ENCODE measurements around the gene RANBP3L. TPM values are rescaled to one million over a fixed set of nuclear protein-coding genes. Genes with fewer than 3 reads are reported as not detected.

RANBP3L gene
- polyA plus RNA-seq, 1 donor from 2014 or later: 2.5 TPM

DNA sequence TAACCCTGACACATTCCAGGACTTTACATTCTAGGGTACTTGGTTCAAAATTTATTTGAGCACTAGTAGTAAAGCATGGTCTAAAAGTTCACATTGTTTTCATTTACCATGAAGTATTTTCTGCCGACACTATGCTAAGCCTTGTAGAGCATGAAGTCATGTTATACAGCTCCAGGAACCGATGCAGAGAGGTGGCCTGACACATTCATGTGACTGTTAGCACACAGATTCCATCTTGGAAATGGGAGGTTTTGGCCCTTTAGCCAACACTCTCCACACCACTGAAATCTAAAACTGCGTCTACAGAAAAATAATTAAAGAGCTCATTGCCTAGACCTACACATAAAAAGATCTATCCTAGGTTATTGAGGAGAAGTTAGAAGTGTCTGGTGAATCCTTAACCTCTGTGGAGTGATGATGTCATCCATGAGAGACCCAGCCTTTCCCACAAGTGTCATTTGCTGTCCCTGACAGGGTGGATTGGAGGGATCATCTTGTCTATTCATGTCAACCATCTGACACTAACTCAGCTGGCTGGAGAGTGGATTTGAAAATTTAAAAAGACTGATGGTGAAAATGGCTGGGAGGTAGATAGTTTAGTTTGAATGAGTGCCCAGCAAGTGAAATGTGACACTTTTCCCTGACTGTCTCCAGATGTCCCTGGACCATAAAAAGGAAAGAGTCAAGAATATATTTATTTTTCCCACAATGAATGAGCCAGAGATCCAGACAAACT, 1.3 kb downstream of the RANBP3L start:
- H4K20me1 ChIP-seq (ENCODE audit: insufficient read depth): no peaks in the 10 kb centered on the region
- no peak overlapping the region for H3K27ac ChIP-seq (ENCODE audit: low read length)
- H3K4me3 ChIP-seq (ENCODE audit: low read length): peak overlapping the region; percentile 29
- no peak overlapping the region for H3K9ac ChIP-seq (ENCODE audit: low read length)
- H3F3A ChIP-seq (ENCODE audit: insufficient read depth, low read length, poor library complexity, severe bottlenecking): no peaks in the 10 kb centered on the region
- H3K36me3 ChIP-seq (ENCODE audit: insufficient read depth, low read length): no peaks in the 10 kb centered on the region
- no peaks in the 10 kb centered on the region for H3K27me3 ChIP-seq (ENCODE audit: insufficient read depth, low read depth, low read length)
- H3K4me2 ChIP-seq (ENCODE audit: low read length): no peak overlapping the region
- H2AFZ ChIP-seq (ENCODE audit: low read depth, low read length): no peak overlapping the region
- H3K79me2 ChIP-seq (replicated peaks; ENCODE audit: insufficient read depth, low read length): no peaks in the 10 kb centered on the region
- TF ChIP-seq EP300 (conservative IDR thresholded peaks at IDR 0.05; ENCODE audit: poor library complexity, severe bottlenecking) (no peak), SMC3 (conservative IDR thresholded peaks at IDR 0.05; ENCODE audit: poor library complexity) (no peak), MXI1 (conservative IDR thresholded peaks at IDR 0.05; ENCODE audit: poor library complexity, severe bottlenecking) (no peak), EZH2 (IDR thresholded peaks at IDR 0.05; ENCODE audit: borderline replicate concordance, insufficient read depth, low read length, poor library complexity, severe bottlenecking) (no peak), RAD21 (conservative IDR thresholded peaks at IDR 0.05) (no peak), TAF1 (IDR thresholded peaks at IDR 0.05; ENCODE audit: low read depth) (no peak), POLR2AphosphoS5 (IDR thresholded peaks at IDR 0.05) (no peak)
- TF ChIP-seq, protein P1, sequence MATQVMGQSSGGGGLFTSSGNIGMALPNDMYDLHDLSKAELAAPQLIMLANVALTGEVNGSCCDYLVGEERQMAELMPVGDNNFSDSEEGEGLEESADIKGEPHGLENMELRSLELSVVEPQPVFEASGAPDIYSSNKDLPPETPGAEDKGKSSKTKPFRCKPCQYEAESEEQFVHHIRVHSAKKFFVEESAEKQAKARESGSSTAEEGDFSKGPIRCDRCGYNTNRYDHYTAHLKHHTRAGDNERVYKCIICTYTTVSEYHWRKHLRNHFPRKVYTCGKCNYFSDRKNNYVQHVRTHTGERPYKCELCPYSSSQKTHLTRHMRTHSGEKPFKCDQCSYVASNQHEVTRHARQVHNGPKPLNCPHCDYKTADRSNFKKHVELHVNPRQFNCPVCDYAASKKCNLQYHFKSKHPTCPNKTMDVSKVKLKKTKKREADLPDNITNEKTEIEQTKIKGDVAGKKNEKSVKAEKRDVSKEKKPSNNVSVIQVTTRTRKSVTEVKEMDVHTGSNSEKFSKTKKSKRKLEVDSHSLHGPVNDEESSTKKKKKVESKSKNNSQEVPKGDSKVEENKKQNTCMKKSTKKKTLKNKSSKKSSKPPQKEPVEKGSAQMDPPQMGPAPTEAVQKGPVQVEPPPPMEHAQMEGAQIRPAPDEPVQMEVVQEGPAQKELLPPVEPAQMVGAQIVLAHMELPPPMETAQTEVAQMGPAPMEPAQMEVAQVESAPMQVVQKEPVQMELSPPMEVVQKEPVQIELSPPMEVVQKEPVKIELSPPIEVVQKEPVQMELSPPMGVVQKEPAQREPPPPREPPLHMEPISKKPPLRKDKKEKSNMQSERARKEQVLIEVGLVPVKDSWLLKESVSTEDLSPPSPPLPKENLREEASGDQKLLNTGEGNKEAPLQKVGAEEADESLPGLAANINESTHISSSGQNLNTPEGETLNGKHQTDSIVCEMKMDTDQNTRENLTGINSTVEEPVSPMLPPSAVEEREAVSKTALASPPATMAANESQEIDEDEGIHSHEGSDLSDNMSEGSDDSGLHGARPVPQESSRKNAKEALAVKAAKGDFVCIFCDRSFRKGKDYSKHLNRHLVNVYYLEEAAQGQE (IDR thresholded peaks at IDR 0.05; ENCODE audit: borderline replicate concordance): no peak
- TF ChIP-seq, protein P2, sequence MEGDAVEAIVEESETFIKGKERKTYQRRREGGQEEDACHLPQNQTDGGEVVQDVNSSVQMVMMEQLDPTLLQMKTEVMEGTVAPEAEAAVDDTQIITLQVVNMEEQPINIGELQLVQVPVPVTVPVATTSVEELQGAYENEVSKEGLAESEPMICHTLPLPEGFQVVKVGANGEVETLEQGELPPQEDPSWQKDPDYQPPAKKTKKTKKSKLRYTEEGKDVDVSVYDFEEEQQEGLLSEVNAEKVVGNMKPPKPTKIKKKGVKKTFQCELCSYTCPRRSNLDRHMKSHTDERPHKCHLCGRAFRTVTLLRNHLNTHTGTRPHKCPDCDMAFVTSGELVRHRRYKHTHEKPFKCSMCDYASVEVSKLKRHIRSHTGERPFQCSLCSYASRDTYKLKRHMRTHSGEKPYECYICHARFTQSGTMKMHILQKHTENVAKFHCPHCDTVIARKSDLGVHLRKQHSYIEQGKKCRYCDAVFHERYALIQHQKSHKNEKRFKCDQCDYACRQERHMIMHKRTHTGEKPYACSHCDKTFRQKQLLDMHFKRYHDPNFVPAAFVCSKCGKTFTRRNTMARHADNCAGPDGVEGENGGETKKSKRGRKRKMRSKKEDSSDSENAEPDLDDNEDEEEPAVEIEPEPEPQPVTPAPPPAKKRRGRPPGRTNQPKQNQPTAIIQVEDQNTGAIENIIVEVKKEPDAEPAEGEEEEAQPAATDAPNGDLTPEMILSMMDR (IDR thresholded peaks at IDR 0.05; ENCODE audit: poor library complexity, severe bottlenecking): no peak
- H3K9me3 ChIP-seq (ENCODE audit: low read length): no peaks in the 10 kb centered on the region
- no peaks in the 10 kb centered on the region for H3K9me2 ChIP-seq (ENCODE audit: insufficient read depth, low read length)

DNA sequence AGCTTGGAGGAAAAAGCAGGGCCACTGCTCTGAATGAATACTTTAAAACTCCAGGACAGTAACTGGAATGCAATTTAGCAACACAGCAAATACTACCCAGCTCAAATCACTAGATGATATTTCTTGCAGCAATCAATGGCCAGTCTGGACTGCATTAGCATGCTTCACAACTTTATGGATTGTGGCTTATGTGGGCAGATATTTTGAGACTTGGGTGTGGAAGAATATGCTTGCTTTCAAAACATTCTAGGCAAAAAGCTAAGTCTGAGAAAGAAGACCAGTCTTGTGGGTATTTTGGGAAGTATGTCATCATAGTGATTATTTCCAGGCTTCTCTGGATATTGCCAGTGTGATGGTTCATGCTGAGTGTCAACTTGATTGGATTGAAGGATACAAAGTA, 3.1 kb downstream of the RANBP3L start:
- TF ChIP-seq EP300 (conservative IDR thresholded peaks at IDR 0.05; ENCODE audit: poor library complexity, severe bottlenecking) (no peak), RAD21 (conservative IDR thresholded peaks at IDR 0.05) (no peak), MXI1 (conservative IDR thresholded peaks at IDR 0.05; ENCODE audit: poor library complexity, severe bottlenecking) (no peak), TAF1 (IDR thresholded peaks at IDR 0.05; ENCODE audit: low read depth) (no peak), POLR2AphosphoS5 (IDR thresholded peaks at IDR 0.05) (no peak), EZH2 (IDR thresholded peaks at IDR 0.05; ENCODE audit: borderline replicate concordance, insufficient read depth, low read length, poor library complexity, severe bottlenecking) (no peak), SMC3 (conservative IDR thresholded peaks at IDR 0.05; ENCODE audit: poor library complexity) (no peak)
- TF ChIP-seq, protein P1 (IDR thresholded peaks at IDR 0.05; ENCODE audit: borderline replicate concordance): no peak
- TF ChIP-seq, protein P2 (IDR thresholded peaks at IDR 0.05; ENCODE audit: poor library complexity, severe bottlenecking): no peak
- Histone ChIP-seq H3K9me3 (ENCODE audit: low read length) (no peaks in the 10 kb centered on the region), H3K9me2 (ENCODE audit: insufficient read depth, low read length) (no peaks in the 10 kb centered on the region), H4K20me1 (ENCODE audit: insufficient read depth) (no peaks in the 10 kb centered on the region), H3K79me2 (replicated peaks; ENCODE audit: insufficient read depth, low read length) (no peaks in the 10 kb centered on the region), H3K4me2 (ENCODE audit: low read length) (no peak overlapping the region), H3K4me3 (ENCODE audit: low read length) (no peak overlapping the region), H3K36me3 (ENCODE audit: insufficient read depth, low read length) (no peaks in the 10 kb centered on the region), H3K27ac (ENCODE audit: low read length) (no peak overlapping the region), H3K9ac (ENCODE audit: low read length) (no peak overlapping the region), H2AFZ (ENCODE audit: low read depth, low read length) (no peak overlapping the region), H3F3A (ENCODE audit: insufficient read depth, low read length, poor library complexity, severe bottlenecking) (no peaks in the 10 kb centered on the region), H3K27me3 (ENCODE audit: insufficient read depth, low read depth, low read length) (no peaks in the 10 kb centered on the region)
